ENCODE measurements around the gene BCAN.

The BCAN gene

DNA sequence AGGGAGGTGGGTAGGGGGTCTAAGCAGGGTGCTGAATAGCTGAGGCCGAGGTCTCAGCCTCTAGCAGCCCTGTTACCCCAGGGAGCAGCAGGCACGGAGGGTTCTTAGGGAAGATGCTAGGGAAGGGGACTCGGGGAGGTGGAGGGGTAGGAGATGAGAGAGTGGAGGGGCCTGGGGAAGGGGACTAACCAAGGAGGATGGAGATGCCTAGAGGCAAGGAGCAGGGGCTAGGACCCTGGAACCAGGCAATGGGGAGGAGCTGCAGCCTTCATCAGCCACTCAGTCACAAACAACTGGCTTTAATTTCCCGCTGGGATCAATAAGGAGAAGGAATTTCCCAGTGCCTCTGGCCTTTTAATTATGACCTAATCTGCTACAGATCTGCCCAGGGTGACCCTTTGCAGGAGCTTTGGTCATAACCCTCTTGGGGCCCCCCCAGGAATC lies 66.3 kb downstream of the BCAN start:
- H3K79me2 ChIP-seq (ENCODE audit: low read length): no peaks in the 10 kb centered on the region
- H3K9me3 ChIP-seq (replicated peaks; ENCODE audit: insufficient read depth, low read length): no peaks in the 10 kb centered on the region
- no peak overlapping the region for H2AFZ ChIP-seq (ENCODE audit: low read length)
- H3K9ac ChIP-seq (ENCODE audit: low read length): no peak overlapping the region
- H3K9me2 ChIP-seq (replicated peaks; ENCODE audit: insufficient read depth, low read length): no peaks in the 10 kb centered on the region
- no peak overlapping the region for H3K4me3 ChIP-seq (ENCODE audit: low read length)
- H4K20me1 ChIP-seq (ENCODE audit: insufficient read depth, low read length): no peaks in the 10 kb centered on the region
- no peaks in the 10 kb centered on the region; the same call in 1 of the 2 replicates for H3F3A ChIP-seq (ENCODE audit: insufficient read depth, low read length)
- peaks cover 16% of the 10 kb centered on the region for H3K4me1 ChIP-seq (ENCODE audit: low read length)
- DNase-seq: no peak
- peaks cover 50% of the 10 kb centered on the region for H3K27me3 ChIP-seq (replicated peaks; ENCODE audit: insufficient read depth, low read length)
- H3K4me2 ChIP-seq (ENCODE audit: low read depth, low read length): no peak overlapping the region
- TF ChIP-seq EZH2phosphoT487 (IDR thresholded peaks at IDR 0.05; ENCODE audit: low read length) (no peak), EZH2 (optimal IDR thresholded peaks at IDR 0.05; ENCODE audit: low read depth, low read length) (no peak)
- TF ChIP-seq, protein P1, sequence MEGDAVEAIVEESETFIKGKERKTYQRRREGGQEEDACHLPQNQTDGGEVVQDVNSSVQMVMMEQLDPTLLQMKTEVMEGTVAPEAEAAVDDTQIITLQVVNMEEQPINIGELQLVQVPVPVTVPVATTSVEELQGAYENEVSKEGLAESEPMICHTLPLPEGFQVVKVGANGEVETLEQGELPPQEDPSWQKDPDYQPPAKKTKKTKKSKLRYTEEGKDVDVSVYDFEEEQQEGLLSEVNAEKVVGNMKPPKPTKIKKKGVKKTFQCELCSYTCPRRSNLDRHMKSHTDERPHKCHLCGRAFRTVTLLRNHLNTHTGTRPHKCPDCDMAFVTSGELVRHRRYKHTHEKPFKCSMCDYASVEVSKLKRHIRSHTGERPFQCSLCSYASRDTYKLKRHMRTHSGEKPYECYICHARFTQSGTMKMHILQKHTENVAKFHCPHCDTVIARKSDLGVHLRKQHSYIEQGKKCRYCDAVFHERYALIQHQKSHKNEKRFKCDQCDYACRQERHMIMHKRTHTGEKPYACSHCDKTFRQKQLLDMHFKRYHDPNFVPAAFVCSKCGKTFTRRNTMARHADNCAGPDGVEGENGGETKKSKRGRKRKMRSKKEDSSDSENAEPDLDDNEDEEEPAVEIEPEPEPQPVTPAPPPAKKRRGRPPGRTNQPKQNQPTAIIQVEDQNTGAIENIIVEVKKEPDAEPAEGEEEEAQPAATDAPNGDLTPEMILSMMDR (IDR thresholded peaks at IDR 0.05; ENCODE audit: low read length): no peak
- no peaks in the 10 kb centered on the region for H3K36me3 ChIP-seq (replicated peaks; ENCODE audit: insufficient read depth, low read length)
- H3K27ac ChIP-seq (ENCODE audit: low read length): no peak overlapping the region

DNA sequence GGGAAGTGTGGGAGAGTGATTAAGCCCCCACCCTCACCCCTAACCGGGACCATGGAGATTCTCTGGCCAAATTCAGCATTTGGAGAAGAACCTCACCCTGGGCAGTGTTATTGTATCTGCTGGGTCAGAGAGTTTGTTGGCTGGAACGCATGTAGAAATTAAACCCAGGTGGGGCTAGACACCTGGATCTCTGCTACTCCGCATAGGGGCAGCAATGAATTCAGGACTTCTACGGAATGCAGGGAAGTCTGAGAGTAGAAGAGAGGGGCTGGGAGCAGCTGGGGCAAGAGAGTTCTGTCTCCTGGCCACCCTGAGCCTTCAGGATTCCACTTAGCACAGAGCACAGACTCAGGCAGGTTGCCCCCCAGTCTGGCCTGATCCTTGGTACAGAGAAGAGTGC lies 67.1 kb downstream of the BCAN start:
- H3K4me3 ChIP-seq (ENCODE audit: low read length): no peak overlapping the region
- TF ChIP-seq EZH2 (optimal IDR thresholded peaks at IDR 0.05; ENCODE audit: low read depth, low read length): no peak

More for the DNA sequence above, 67.1 kb downstream of the BCAN start:
- H3K9ac ChIP-seq (ENCODE audit: low read length): no peak overlapping the region
- no peaks in the 10 kb centered on the region for H4K20me1 ChIP-seq (ENCODE audit: insufficient read depth, low read length)
- no peak overlapping the region for H3K4me2 ChIP-seq (ENCODE audit: low read depth, low read length)
- H3K27ac ChIP-seq (ENCODE audit: low read length): no peak overlapping the region
- no peaks in the 10 kb centered on the region for H3K9me2 ChIP-seq (replicated peaks; ENCODE audit: insufficient read depth, low read length)
- no peaks in the 10 kb centered on the region for H3K79me2 ChIP-seq (ENCODE audit: low read length)
- H3F3A ChIP-seq (ENCODE audit: insufficient read depth, low read length): no peaks in the 10 kb centered on the region; the same call in 1 of the 2 replicates
- DNase-seq: no peak
- peaks cover 16% of the 10 kb centered on the region for H3K4me1 ChIP-seq (ENCODE audit: low read length)
- no peaks in the 10 kb centered on the region for H3K36me3 ChIP-seq (replicated peaks; ENCODE audit: insufficient read depth, low read length)
- no peaks in the 10 kb centered on the region for H3K9me3 ChIP-seq (replicated peaks; ENCODE audit: insufficient read depth, low read length)
- H2AFZ ChIP-seq (ENCODE audit: low read length): no peak overlapping the region
- H3K27me3 ChIP-seq (replicated peaks; ENCODE audit: insufficient read depth, low read length): peaks cover 42% of the 10 kb centered on the region
